Mononuclear cell (primary cell): ENCODE data around the gene ITPRID1. TPM values are rescaled to one million over a fixed set of nuclear protein-coding genes. Genes with fewer than 3 reads are reported as not detected.

Experiments
- H3K27me3 ChIP-seq: 2 replicates; pipeline ENCODE4 v1.6.0; 2011; ENCODE audit warnings: low read length, control low read depth; ENCODE audit not compliant: insufficient read depth
- H3K4me1 ChIP-seq: 2 replicates; pipeline ENCODE4 v1.5.1; 2011; ENCODE audit warnings: mild to moderate bottlenecking, low read length, control low read depth; ENCODE audit not compliant: insufficient read depth
- H3K4me3 ChIP-seq: 2 replicates; pipeline ENCODE4 v1.5.1; 2011; ENCODE audit warnings: mild to moderate bottlenecking, low read length, moderate library complexity
- H3K9me3 ChIP-seq: 2 replicates; pipeline ENCODE4 v1.5.1; 2011; ENCODE audit warnings: low read depth, mild to moderate bottlenecking, control low read depth, low read length
- total RNA-seq: library from RNA; depleted of rRNA; stranded (reverse); fragments of >200 nt; gene quantifications from one replicate; pipeline ENCODE4 v1.2.3, GENCODE V29; 2012

Gene ITPRID1
- total RNA-seq, 1 donor: 0.73 TPM

GRCh38 chr7:31550432-31550831 lies 36.5 kb downstream of the ITPRID1 start:
- Histone ChIP-seq H3K27me3 (no peaks in the 10 kb centered on the region), H3K4me1 (no peaks in the 10 kb centered on the region), H3K9me3 (no peaks in the 10 kb centered on the region), H3K4me3 (no peak overlapping the region)

- H3K4me1 ChIP-seq: no peaks in the 10 kb centered on the region
- no peak overlapping the region for H3K4me3 ChIP-seq
- no peaks in the 10 kb centered on the region for H3K27me3 ChIP-seq
- H3K9me3 ChIP-seq: no peaks in the 10 kb centered on the region
Observed at GRCh38 chr7:31553661-31554081, 39.8 kb downstream of the ITPRID1 start.

GRCh38 chr7:31562002-31562401 lies 48.1 kb downstream of the ITPRID1 start:
- H3K4me1 ChIP-seq: no peaks in the 10 kb centered on the region
- H3K9me3 ChIP-seq: no peaks in the 10 kb centered on the region
- no peaks in the 10 kb centered on the region for H3K27me3 ChIP-seq
- H3K4me3 ChIP-seq: no peak overlapping the region

GRCh38 chr7:31563522-31563921 lies 49.6 kb downstream of the ITPRID1 start:
- H3K4me1 ChIP-seq: no peaks in the 10 kb centered on the region
- H3K27me3 ChIP-seq: no peaks in the 10 kb centered on the region
- no peak overlapping the region for H3K4me3 ChIP-seq
- no peaks in the 10 kb centered on the region for H3K9me3 ChIP-seq

- Histone ChIP-seq H3K4me1 (no peaks in the 10 kb centered on the region), H3K4me3 (no peak overlapping the region), H3K9me3 (no peaks in the 10 kb centered on the region), H3K27me3 (no peaks in the 10 kb centered on the region)
Observed at GRCh38 chr7:31563951-31564350, 50.1 kb downstream of the ITPRID1 start.

- H3K27me3 ChIP-seq: no peaks in the 10 kb centered on the region
- H3K9me3 ChIP-seq: no peaks in the 10 kb centered on the region
- no peak overlapping the region for H3K4me3 ChIP-seq
- H3K4me1 ChIP-seq: no peaks in the 10 kb centered on the region
Observed at GRCh38 chr7:31564661-31565060, 50.8 kb downstream of the ITPRID1 start.

- Histone ChIP-seq H3K4me3 (no peak overlapping the region), H3K4me1 (no peaks in the 10 kb centered on the region), H3K9me3 (no peaks in the 10 kb centered on the region), H3K27me3 (no peaks in the 10 kb centered on the region)
Observed at GRCh38 chr7:31569528-31569927, 55.6 kb downstream of the ITPRID1 start.

GRCh38 chr7:31583526-31583925 lies 69.6 kb downstream of the ITPRID1 start:
- Histone ChIP-seq H3K9me3 (no peaks in the 10 kb centered on the region), H3K4me3 (no peak overlapping the region), H3K27me3 (no peaks in the 10 kb centered on the region), H3K4me1 (no peaks in the 10 kb centered on the region)

- H3K4me1 ChIP-seq: no peaks in the 10 kb centered on the region
- H3K9me3 ChIP-seq: no peaks in the 10 kb centered on the region
- no peaks in the 10 kb centered on the region for H3K27me3 ChIP-seq
- no peak overlapping the region for H3K4me3 ChIP-seq
Observed at GRCh38 chr7:31583942-31584341, 70.1 kb downstream of the ITPRID1 start.

GRCh38 chr7:31595390-31595789 lies 81.5 kb downstream of the ITPRID1 start:
- Histone ChIP-seq H3K9me3 (peaks cover 10% of the 10 kb centered on the region), H3K4me3 (no peak overlapping the region), H3K4me1 (no peaks in the 10 kb centered on the region), H3K27me3 (no peaks in the 10 kb centered on the region)

- Histone ChIP-seq H3K27me3 (no peaks in the 10 kb centered on the region), H3K4me1 (no peaks in the 10 kb centered on the region), H3K9me3 (no peaks in the 10 kb centered on the region), H3K4me3 (no peak overlapping the region)
Observed at GRCh38 chr7:31602041-31602625, 88.2 kb downstream of the ITPRID1 start.

- Histone ChIP-seq H3K4me1 (no peaks in the 10 kb centered on the region), H3K27me3 (no peaks in the 10 kb centered on the region), H3K4me3 (no peak overlapping the region), H3K9me3 (no peaks in the 10 kb centered on the region)
Observed at GRCh38 chr7:31603046-31603445, 89.2 kb downstream of the ITPRID1 start.

GRCh38 chr7:31613604-31614003 lies 99.7 kb downstream of the ITPRID1 start:
- Histone ChIP-seq H3K4me3 (no peak overlapping the region), H3K4me1 (no peaks in the 10 kb centered on the region), H3K27me3 (no peaks in the 10 kb centered on the region), H3K9me3 (no peaks in the 10 kb centered on the region)

- no peak overlapping the region for H3K4me3 ChIP-seq
- H3K27me3 ChIP-seq: no peaks in the 10 kb centered on the region
- no peaks in the 10 kb centered on the region for H3K9me3 ChIP-seq
Observed at GRCh38 chr7:31633467-31633866, 119.6 kb downstream of the ITPRID1 start.

GRCh38 chr7:31633894-31634494 lies 120.1 kb downstream of the ITPRID1 start:
- Histone ChIP-seq H3K4me3 (no peak overlapping the region), H3K27me3 (no peaks in the 10 kb centered on the region), H3K4me1 (no peaks in the 10 kb centered on the region), H3K9me3 (no peaks in the 10 kb centered on the region)

More at GRCh38 chr7:31633467-31633866, 119.6 kb downstream of the ITPRID1 start:
- H3K4me1 ChIP-seq: no peaks in the 10 kb centered on the region

GRCh38 chr7:31640381-31640780 lies 126.5 kb downstream of the ITPRID1 start:
- Histone ChIP-seq H3K4me1 (no peaks in the 10 kb centered on the region), H3K9me3 (no peaks in the 10 kb centered on the region), H3K27me3 (no peaks in the 10 kb centered on the region), H3K4me3 (no peak overlapping the region)
